ENCODE measurements around the gene CH25H. TPM values are rescaled to one million over a fixed set of nuclear protein-coding genes. Genes with fewer than 3 reads are reported as not detected.

CH25H gene
- total RNA-seq, 1 donor from 2014 or later: 10.0 TPM

- no peak for DNase-seq (ENCODE audit: low spot score)
- peaks cover 2% of the 10 kb centered on the region for H3K36me3 Mint-ChIP-seq (ENCODE audit: low read depth, unreplicated experiment)
- peaks cover 46% of the 10 kb centered on the region for H3K4me1 Mint-ChIP-seq (ENCODE audit: unreplicated experiment)
- no peaks in the 10 kb centered on the region for H3K9me3 Mint-ChIP-seq (ENCODE audit: unreplicated experiment)
- H3K27me3 Mint-ChIP-seq (ENCODE audit: unreplicated experiment): no peaks in the 10 kb centered on the region
- peak overlapping the region; percentile 32 for H3K27ac Mint-ChIP-seq (ENCODE audit: unreplicated experiment)
- TF ChIP-seq, protein P1, sequence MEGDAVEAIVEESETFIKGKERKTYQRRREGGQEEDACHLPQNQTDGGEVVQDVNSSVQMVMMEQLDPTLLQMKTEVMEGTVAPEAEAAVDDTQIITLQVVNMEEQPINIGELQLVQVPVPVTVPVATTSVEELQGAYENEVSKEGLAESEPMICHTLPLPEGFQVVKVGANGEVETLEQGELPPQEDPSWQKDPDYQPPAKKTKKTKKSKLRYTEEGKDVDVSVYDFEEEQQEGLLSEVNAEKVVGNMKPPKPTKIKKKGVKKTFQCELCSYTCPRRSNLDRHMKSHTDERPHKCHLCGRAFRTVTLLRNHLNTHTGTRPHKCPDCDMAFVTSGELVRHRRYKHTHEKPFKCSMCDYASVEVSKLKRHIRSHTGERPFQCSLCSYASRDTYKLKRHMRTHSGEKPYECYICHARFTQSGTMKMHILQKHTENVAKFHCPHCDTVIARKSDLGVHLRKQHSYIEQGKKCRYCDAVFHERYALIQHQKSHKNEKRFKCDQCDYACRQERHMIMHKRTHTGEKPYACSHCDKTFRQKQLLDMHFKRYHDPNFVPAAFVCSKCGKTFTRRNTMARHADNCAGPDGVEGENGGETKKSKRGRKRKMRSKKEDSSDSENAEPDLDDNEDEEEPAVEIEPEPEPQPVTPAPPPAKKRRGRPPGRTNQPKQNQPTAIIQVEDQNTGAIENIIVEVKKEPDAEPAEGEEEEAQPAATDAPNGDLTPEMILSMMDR (IDR thresholded peaks at IDR 0.05; ENCODE audit: unreplicated experiment): no peak
- no peak overlapping the region for H3K4me3 Mint-ChIP-seq (ENCODE audit: unreplicated experiment)
Measured at GRCh38 chr10:89219513-89220218, 12.5 kb upstream of the CH25H start.

- Mint-ChIP-seq H3K9me3 (ENCODE audit: unreplicated experiment) (no peaks in the 10 kb centered on the region), H3K27ac (ENCODE audit: unreplicated experiment) (no peak overlapping the region), H3K4me3 (ENCODE audit: unreplicated experiment) (no peak overlapping the region), H3K36me3 (ENCODE audit: low read depth, unreplicated experiment) (no peaks in the 10 kb centered on the region), H3K4me1 (ENCODE audit: unreplicated experiment) (peaks cover 36% of the 10 kb centered on the region), H3K27me3 (ENCODE audit: unreplicated experiment) (no peaks in the 10 kb centered on the region)
- peak; percentile 57 for DNase-seq (ENCODE audit: low spot score)
- TF ChIP-seq, protein P1 (IDR thresholded peaks at IDR 0.05; ENCODE audit: unreplicated experiment): peak; percentile 91
Measured at GRCh38 chr10:89217057-89217990, 10.2 kb upstream of the CH25H start.

DNA sequence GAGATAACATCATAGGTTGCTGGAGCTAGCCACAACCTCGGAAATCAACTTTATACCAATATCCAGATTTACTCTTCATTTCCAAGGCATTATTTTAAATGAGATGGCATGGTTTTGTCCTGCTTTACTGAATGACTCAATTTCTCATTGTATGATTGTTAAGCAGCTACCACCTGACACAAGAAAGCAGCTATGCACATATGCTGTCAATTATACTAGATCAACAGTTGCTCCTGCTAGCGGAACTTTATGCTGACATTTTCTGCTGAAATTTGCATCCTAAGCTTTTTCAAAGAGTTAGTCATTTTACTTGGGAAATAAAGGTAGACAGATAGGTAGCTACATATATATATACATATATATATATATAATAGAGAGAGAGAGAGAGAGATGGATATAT lies 8.9 kb upstream of the CH25H start:
- DNase-seq (ENCODE audit: low spot score): no peak
- no peaks in the 10 kb centered on the region for H3K27me3 Mint-ChIP-seq (ENCODE audit: unreplicated experiment)
- H3K4me1 Mint-ChIP-seq (ENCODE audit: unreplicated experiment): peaks cover 38% of the 10 kb centered on the region
- H3K27ac Mint-ChIP-seq (ENCODE audit: unreplicated experiment): no peak overlapping the region
- TF ChIP-seq, protein P1 (IDR thresholded peaks at IDR 0.05; ENCODE audit: unreplicated experiment): no peak
- H3K9me3 Mint-ChIP-seq (ENCODE audit: unreplicated experiment): no peaks in the 10 kb centered on the region
- no peak overlapping the region for H3K4me3 Mint-ChIP-seq (ENCODE audit: unreplicated experiment)
- no peaks in the 10 kb centered on the region for H3K36me3 Mint-ChIP-seq (ENCODE audit: low read depth, unreplicated experiment)

DNA sequence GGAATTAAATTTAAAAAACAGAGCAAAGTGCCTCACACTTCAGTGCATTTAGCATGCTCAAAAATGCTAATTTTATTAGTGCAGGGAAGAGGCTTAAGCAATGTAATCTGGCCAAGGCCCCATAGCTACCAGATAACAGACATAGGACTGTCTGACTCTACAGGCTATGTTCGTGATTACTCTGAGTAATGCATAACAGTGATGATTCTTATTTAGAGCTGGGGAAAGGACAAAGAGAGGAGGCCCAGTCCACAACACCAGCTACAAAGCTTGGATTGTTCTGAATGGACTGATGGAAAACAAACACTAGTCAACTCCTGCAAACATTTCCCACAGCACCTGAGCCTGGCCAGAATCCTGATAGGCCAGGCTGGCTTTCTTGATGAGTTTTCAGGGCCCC lies 8.4 kb upstream of the CH25H start:
- Mint-ChIP-seq H3K9me3 (ENCODE audit: unreplicated experiment) (no peaks in the 10 kb centered on the region), H3K4me3 (ENCODE audit: unreplicated experiment) (no peak overlapping the region), H3K4me1 (ENCODE audit: unreplicated experiment) (peaks cover 39% of the 10 kb centered on the region), H3K36me3 (ENCODE audit: low read depth, unreplicated experiment) (no peaks in the 10 kb centered on the region), H3K27ac (ENCODE audit: unreplicated experiment) (no peak overlapping the region), H3K27me3 (ENCODE audit: unreplicated experiment) (no peaks in the 10 kb centered on the region)
- TF ChIP-seq, protein P1 (IDR thresholded peaks at IDR 0.05; ENCODE audit: unreplicated experiment): no peak
- no peak for DNase-seq (ENCODE audit: low spot score)

All from endothelial cell (in vitro differentiated cells).